GM11168 (cell line): ENCODE results near the gene CLIC6.
"Not testable (repeated sequence)": the region's sequence is repeated elsewhere in the genome, so short reads cannot be mapped to it uniquely, and the experiment has no call there.

Experiments used
- in situ Hi-C: fragments of 300-500 bp; cut with MboI; formaldehyde crosslinking; loops from one replicate; pipeline ENCODE4 v1.12.0; 2022; ENCODE audit warnings: low sequenced_read_pairs; ENCODE audit not compliant: unreplicated experiment

Gene CLIC6

GRCh38 chr21:34650861-34651431, 17.8 kb upstream of the CLIC6 start:
- in situ Hi-C loops, result no loop called here

GRCh38 chr21:34651642-34652041, 17.2 kb upstream of the CLIC6 start:
- in situ Hi-C loops, result no loop called here

GRCh38 chr21:34653522-34653921, 15.3 kb upstream of the CLIC6 start:
- in situ Hi-C loops, result no loop called here

- in situ Hi-C loops, result no loop called here
Measured at GRCh38 chr21:34661848-34662247, 6.9 kb upstream of the CLIC6 start.

- in situ Hi-C loops, result no loop called here
Measured at GRCh38 chr21:34667761-34668160, 1.0 kb upstream of the CLIC6 start.

- in situ Hi-C loops, result no loop called here
Measured at GRCh38 chr21:34669149-34669879, 520 bp downstream of the CLIC6 start.

- in situ Hi-C loops, result not testable (repeated sequence)
Measured at GRCh38 chr21:34669880-34670219, 1.1 kb downstream of the CLIC6 start.

GRCh38 chr21:34670220-34670961, 1.6 kb downstream of the CLIC6 start:
- in situ Hi-C loops, result no loop called here

GRCh38 chr21:34670962-34671348, 2.2 kb downstream of the CLIC6 start:
- in situ Hi-C loops, result no loop called here

GRCh38 chr21:34671462-34671861, 2.7 kb downstream of the CLIC6 start:
- in situ Hi-C loops, result no loop called here

- in situ Hi-C loops, result no loop called here
Measured at GRCh38 chr21:34671891-34672290, 3.1 kb downstream of the CLIC6 start.

- in situ Hi-C loops, result no loop called here
Measured at GRCh38 chr21:34673006-34673405, 4.2 kb downstream of the CLIC6 start.

- in situ Hi-C loops, result no loop called here
Measured at GRCh38 chr21:34674468-34674867, 5.7 kb downstream of the CLIC6 start.

GRCh38 chr21:34675871-34676270, 7.1 kb downstream of the CLIC6 start:
- in situ Hi-C loops, result no loop called here

GRCh38 chr21:34679051-34679450, 10.3 kb downstream of the CLIC6 start:
- in situ Hi-C loops, result no loop called here

- in situ Hi-C loops, result no loop called here
Measured at GRCh38 chr21:34684174-34684876, 15.5 kb downstream of the CLIC6 start.

- in situ Hi-C loops, result no loop called here
Measured at GRCh38 chr21:34687065-34687464, 18.3 kb downstream of the CLIC6 start.

- in situ Hi-C loops, result no loop called here
Measured at GRCh38 chr21:34687745-34688144, 19.0 kb downstream of the CLIC6 start.

GRCh38 chr21:34688145-34688544, 19.4 kb downstream of the CLIC6 start:
- in situ Hi-C loops, result no loop called here

GRCh38 chr21:34688715-34689114, 19.9 kb downstream of the CLIC6 start:
- in situ Hi-C loops, result no loop called here
